ENCODE results near the gene ZNF25. TPM values are rescaled to one million over a fixed set of nuclear protein-coding genes. Genes with fewer than 3 reads are reported as not detected.
"Not testable (repeated sequence)": the region's sequence is repeated elsewhere in the genome, so short reads cannot be mapped to it uniquely, and the experiment has no call there.

The ZNF25 gene
- total RNA-seq, 1 experiment from 2014 or later, result 0.44 TPM

- Mint-ChIP-seq H3K27me3 (ENCODE audit: low read depth) (no peaks in the 10 kb centered on the region), H3K36me3 (peaks cover 75% of the 10 kb centered on the region), H3K27ac (no peak overlapping the region), H3K9me3 (peaks cover 4% of the 10 kb centered on the region; the same call in 1 of the 2 replicates), H3K4me3 (no peak overlapping the region), H3K4me1 (no peaks in the 10 kb centered on the region)
- ATAC-seq (no peak), DNase-seq (ENCODE audit: low spot score) (no peak)
- ChIA-PET POLR2A (no interaction called here), CTCF (no interaction called here)
- TF ChIP-seq NFE2L1 (CRISPR knock-in tag; IDR thresholded peaks at IDR 0.05), result no peak
- no peak for TF ChIP-seq ESRRA (CRISPR knock-in tag; IDR thresholded peaks at IDR 0.05; ENCODE audit: borderline replicate concordance)
- no peak for TF ChIP-seq SP1 (CRISPR knock-in tag; conservative IDR thresholded peaks at IDR 0.05)
- no peak for TF ChIP-seq FOXP4 (CRISPR knock-in tag; IDR thresholded peaks at IDR 0.05)
- no peak for TF ChIP-seq NFATC4 (CRISPR knock-in tag; IDR thresholded peaks at IDR 0.05)
- TF ChIP-seq NR1H2 (CRISPR knock-in tag; IDR thresholded peaks at IDR 0.05), result no peak
- no peak for TF ChIP-seq ZNF138 (CRISPR knock-in tag; conservative IDR thresholded peaks at IDR 0.05)
- no peak for TF ChIP-seq STAT6 (CRISPR knock-in tag; conservative IDR thresholded peaks at IDR 0.05; ENCODE audit: low read depth)
Measured at GRCh38 chr10:38025283-38025682, 48.8 kb upstream of the ZNF25 start.

- DNase-seq (ENCODE audit: low spot score); POLR2A ChIA-PET; H3K27me3 Mint-ChIP-seq (ENCODE audit: low read depth); H3K27ac Mint-ChIP-seq; H3K4me1 Mint-ChIP-seq; ATAC-seq; H3K9me3 Mint-ChIP-seq; H3K4me3 Mint-ChIP-seq; CTCF ChIA-PET: not testable (repeated sequence)
- peaks cover 85% of the 10 kb centered on the region for H3K36me3 Mint-ChIP-seq
Measured at GRCh38 chr10:38019124-38019523, 42.7 kb upstream of the ZNF25 start.

- Mint-ChIP-seq H3K4me1 (peaks cover 7% of the 10 kb centered on the region), H3K27me3 (ENCODE audit: low read depth) (no peaks in the 10 kb centered on the region), H3K36me3 (peaks cover 72% of the 10 kb centered on the region), H3K27ac (no peak overlapping the region), H3K4me3 (no peak overlapping the region), H3K9me3 (peaks cover 7% of the 10 kb centered on the region)
- CTCF ChIA-PET, result no interaction called here
- TF ChIP-seq FOXK1 (CRISPR knock-in tag; IDR thresholded peaks at IDR 0.05) (no peak), TCF7 (CRISPR knock-in tag; IDR thresholded peaks at IDR 0.05; ENCODE audit: low read depth) (no peak), E2F5 (CRISPR knock-in tag; IDR thresholded peaks at IDR 0.05) (no peak), OVOL2 (CRISPR knock-in tag; IDR thresholded peaks at IDR 0.05; ENCODE audit: borderline replicate concordance) (no peak), FOXP1 (CRISPR knock-in tag; IDR thresholded peaks at IDR 0.05; ENCODE audit: borderline replicate concordance) (no peak), ELF4 (CRISPR knock-in tag; IDR thresholded peaks at IDR 0.05; ENCODE audit: low read depth) (no peak), USF2 (CRISPR knock-in tag; IDR thresholded peaks at IDR 0.05) (no peak), ATF1 (CRISPR knock-in tag; IDR thresholded peaks at IDR 0.05) (no peak), ZMAT4 (CRISPR knock-in tag; IDR thresholded peaks at IDR 0.05) (no peak), ZBTB43 (CRISPR knock-in tag; IDR thresholded peaks at IDR 0.05) (no peak)
- POLR2A ChIA-PET, result no interaction called here
- no peak for DNase-seq (ENCODE audit: low spot score)
- ATAC-seq, result no peak
Measured at GRCh38 chr10:38016354-38016753, 39.9 kb upstream of the ZNF25 start.
